Neural cell (in vitro differentiated cells): ENCODE data around the gene GPHN. TPM values are rescaled to one million over a fixed set of nuclear protein-coding genes. Genes with fewer than 3 reads are reported as not detected.
A peak's percentile ranks its signal among the peaks of the same experiment; 100 is the strongest.

Experiments used
- H2AFZ ChIP-seq: fragments of 200-600, 300-800 bp; sonication (generic), shearing (Covaris generic); 2 replicates; pipeline ENCODE4 v1.6.0; 2014; ENCODE audit warnings: low read depth, mild to moderate bottlenecking, antibody characterized with exemption, low read length, moderate library complexity
- H3F3A ChIP-seq: fragments of 200-600 bp; shearing (Covaris generic); 2 replicates; pipeline ENCODE4 v1.6.1; 2016; ENCODE audit warnings: mild to moderate bottlenecking, moderate library complexity, mixed read lengths, antibody characterized with exemption, low read length; ENCODE audit not compliant: insufficient read depth, poor library complexity, severe bottlenecking
- H3K27ac ChIP-seq: fragments of 200-600, 300-800 bp; sonication (generic), shearing (Covaris generic); 2 replicates; pipeline ENCODE4 v1.5.1; 2014; ENCODE audit warnings: mild to moderate bottlenecking, low read length, moderate library complexity
- H3K27me3 ChIP-seq: fragments of 300-800, 200-600 bp; sonication (generic), shearing (Covaris generic); 2 replicates; pipeline ENCODE4 v1.6.0; 2014; ENCODE audit warnings: mild to moderate bottlenecking, low read depth, low read length, moderate library complexity; ENCODE audit not compliant: insufficient read depth
- H3K36me3 ChIP-seq: fragments of 300-800, 200-600 bp; sonication (generic), shearing (Covaris generic); 2 replicates; pipeline ENCODE4 v1.5.1; 2014; ENCODE audit warnings: mild to moderate bottlenecking, antibody characterized with exemption, low read length, moderate library complexity; ENCODE audit not compliant: insufficient read depth
- H3K4me2 ChIP-seq: fragments of 300-800, 200-600 bp; sonication (generic), shearing (Covaris generic); 2 replicates; pipeline ENCODE4 v1.6.0; 2014; ENCODE audit warnings: mild to moderate bottlenecking, low read length
- H3K4me3 ChIP-seq: fragments of 300-800, 200-600 bp; sonication (generic), shearing (Covaris generic); 2 replicates; pipeline ENCODE4 v1.5.1; 2014; ENCODE audit warnings: mild to moderate bottlenecking, low read length, moderate library complexity
- H3K79me2 ChIP-seq: fragments of 200-600 bp; shearing (Covaris generic); replicated peaks from 2 replicates; pipeline ENCODE4 v1.6.0; 2014; ENCODE audit warnings: mild to moderate bottlenecking, low read length, moderate library complexity; ENCODE audit not compliant: insufficient read depth
- H3K9ac ChIP-seq: fragments of 300-800, 200-600 bp; sonication (generic), shearing (Covaris generic); 2 replicates; pipeline ENCODE4 v1.6.1; 2016; ENCODE audit warnings: mild to moderate bottlenecking, low read length, mixed read lengths
- H3K9me2 ChIP-seq: fragments of 200-600 bp; shearing (Covaris generic); 2 replicates; pipeline ENCODE4 v1.6.1; 2016; ENCODE audit warnings: mild to moderate bottlenecking, low read length, mixed read lengths; ENCODE audit not compliant: insufficient read depth
- H3K9me3 ChIP-seq: fragments of 200-600, 300-800 bp; sonication (generic), shearing (Covaris generic); 2 replicates; pipeline ENCODE4 v1.6.1; 2016; ENCODE audit warnings: mild to moderate bottlenecking, mixed run types, low read length, moderate library complexity, mixed read lengths
- H4K20me1 ChIP-seq: fragments of 200-600 bp; shearing (Covaris generic); 2 replicates; pipeline ENCODE4 v1.6.1; 2016; ENCODE audit warnings: mild to moderate bottlenecking, mixed run types; ENCODE audit not compliant: insufficient read depth
- EP300 ChIP-seq: fragments of 450-650 bp; conservative IDR thresholded peaks from 2 replicates; pipeline ENCODE4 v1.6.1; 2014; ENCODE audit warnings: antibody characterized with exemption, mild to moderate bottlenecking, moderate library complexity; ENCODE audit not compliant: poor library complexity, severe bottlenecking
- EZH2 ChIP-seq: fragments of 200-600, 300-800 bp; shearing (Covaris generic), sonication (generic); IDR thresholded peaks from 2 replicates; pipeline ENCODE4 v1.6.1; 2014; ENCODE audit warnings: antibody characterized with exemption, low read length, borderline replicate concordance, mild to moderate bottlenecking; ENCODE audit not compliant: insufficient read depth, poor library complexity, severe bottlenecking
- MXI1 ChIP-seq: fragments of 450-650 bp; conservative IDR thresholded peaks from 2 replicates; pipeline ENCODE4 v1.6.1; 2014; ENCODE audit warnings: antibody characterized with exemption, mild to moderate bottlenecking; ENCODE audit not compliant: poor library complexity, severe bottlenecking
- POLR2AphosphoS5 ChIP-seq: IDR thresholded peaks from 2 replicates; pipeline ENCODE4 v1.6.1; 2012
- RAD21 ChIP-seq: fragments of 450-650 bp; conservative IDR thresholded peaks from 2 replicates; pipeline ENCODE4 v1.6.1; 2014; ENCODE audit warnings: antibody characterized with exemption, mild to moderate bottlenecking, moderate library complexity
- SMC3 ChIP-seq: fragments of 450-650 bp; conservative IDR thresholded peaks from 2 replicates; pipeline ENCODE4 v1.6.1; 2014; ENCODE audit warnings: antibody characterized with exemption, mild to moderate bottlenecking, moderate library complexity; ENCODE audit not compliant: poor library complexity
- TAF1 ChIP-seq: IDR thresholded peaks from 2 replicates; pipeline ENCODE4 v1.6.1; 2012; ENCODE audit warnings: low read depth
- polyA plus RNA-seq: library from polyadenylated mRNA; depleted of rRNA; stranded (reverse); fragments of >200 nt; gene quantifications from 2 replicates; pipeline ENCODE4 v1.2.3, GENCODE V29; 2014
- TF ChIP-seq, protein P1 (sequence below): fragments of 450-650 bp; IDR thresholded peaks from 2 replicates; pipeline ENCODE4 v1.5.1; 2014; ENCODE audit warnings: antibody characterized with exemption, mild to moderate bottlenecking, moderate library complexity; ENCODE audit not compliant: poor library complexity, severe bottlenecking
- TF ChIP-seq, protein P2 (sequence below): IDR thresholded peaks from 2 replicates; pipeline ENCODE4 v1.6.1; 2012; ENCODE audit warnings: borderline replicate concordance

GPHN gene
- polyA plus RNA-seq, 1 donor from 2014 or later = 135 TPM

DNA sequence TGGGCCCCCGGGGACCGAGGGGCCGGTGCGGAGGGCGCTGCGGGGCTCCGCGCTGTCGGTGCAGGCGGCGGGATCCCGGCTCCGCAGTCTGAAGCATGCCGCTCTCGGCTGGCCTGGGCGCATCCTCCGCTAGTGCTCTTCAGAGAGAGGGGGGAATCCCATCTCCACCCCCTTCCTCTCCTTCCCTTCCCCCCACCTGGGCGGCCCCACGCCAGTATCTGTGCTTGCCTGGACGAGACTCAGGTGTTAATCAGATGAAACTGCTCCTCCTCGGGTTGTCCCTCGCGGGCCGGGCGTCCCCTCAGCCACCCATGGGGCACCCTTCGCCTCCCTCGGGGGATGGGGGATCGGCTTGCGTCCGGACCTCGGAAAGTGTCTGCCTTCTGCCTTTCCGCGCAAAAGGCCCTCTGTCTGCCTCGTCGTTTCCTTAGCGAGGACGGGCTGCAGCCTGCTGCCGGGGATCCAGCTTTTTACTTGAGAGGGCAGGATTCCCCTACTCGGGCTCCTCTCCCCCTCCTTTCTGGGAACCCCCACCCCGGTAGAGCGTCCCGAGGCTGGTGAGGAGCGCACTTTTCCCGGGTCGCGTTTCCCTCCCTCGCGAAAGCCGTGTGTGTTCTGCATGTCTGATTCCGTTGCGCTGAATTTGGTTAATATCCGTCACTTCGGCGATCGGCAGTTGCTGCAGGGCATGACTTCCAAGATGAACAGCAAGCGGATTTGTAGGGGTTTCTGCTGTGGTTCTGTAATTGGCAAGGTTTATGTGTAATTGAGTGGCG lies 1.1 kb downstream of the GPHN start:
- H2AFZ ChIP-seq = peak overlapping the region; percentile 86
- no peaks in the 10 kb centered on the region for H3K27me3 ChIP-seq
- no peaks in the 10 kb centered on the region for H3F3A ChIP-seq
- no peaks in the 10 kb centered on the region for H4K20me1 ChIP-seq
- TF ChIP-seq POLR2AphosphoS5 (peak; percentile 32), MXI1 (peak; percentile 13), SMC3 (peak; percentile 27)
- TF ChIP-seq, protein P1, sequence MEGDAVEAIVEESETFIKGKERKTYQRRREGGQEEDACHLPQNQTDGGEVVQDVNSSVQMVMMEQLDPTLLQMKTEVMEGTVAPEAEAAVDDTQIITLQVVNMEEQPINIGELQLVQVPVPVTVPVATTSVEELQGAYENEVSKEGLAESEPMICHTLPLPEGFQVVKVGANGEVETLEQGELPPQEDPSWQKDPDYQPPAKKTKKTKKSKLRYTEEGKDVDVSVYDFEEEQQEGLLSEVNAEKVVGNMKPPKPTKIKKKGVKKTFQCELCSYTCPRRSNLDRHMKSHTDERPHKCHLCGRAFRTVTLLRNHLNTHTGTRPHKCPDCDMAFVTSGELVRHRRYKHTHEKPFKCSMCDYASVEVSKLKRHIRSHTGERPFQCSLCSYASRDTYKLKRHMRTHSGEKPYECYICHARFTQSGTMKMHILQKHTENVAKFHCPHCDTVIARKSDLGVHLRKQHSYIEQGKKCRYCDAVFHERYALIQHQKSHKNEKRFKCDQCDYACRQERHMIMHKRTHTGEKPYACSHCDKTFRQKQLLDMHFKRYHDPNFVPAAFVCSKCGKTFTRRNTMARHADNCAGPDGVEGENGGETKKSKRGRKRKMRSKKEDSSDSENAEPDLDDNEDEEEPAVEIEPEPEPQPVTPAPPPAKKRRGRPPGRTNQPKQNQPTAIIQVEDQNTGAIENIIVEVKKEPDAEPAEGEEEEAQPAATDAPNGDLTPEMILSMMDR = no peak
- H3K27ac ChIP-seq = peak overlapping the region; percentile 96
- peak overlapping the region; percentile 90 for H3K4me3 ChIP-seq
- peak overlapping the region; percentile 87 for H3K4me2 ChIP-seq
- H3K36me3 ChIP-seq = no peaks in the 10 kb centered on the region
- no peaks in the 10 kb centered on the region for H3K9me3 ChIP-seq
- H3K9ac ChIP-seq = peak overlapping the region; percentile 94
- peaks cover 45% of the 10 kb centered on the region for H3K79me2 ChIP-seq
- H3K9me2 ChIP-seq = no peaks in the 10 kb centered on the region

DNA sequence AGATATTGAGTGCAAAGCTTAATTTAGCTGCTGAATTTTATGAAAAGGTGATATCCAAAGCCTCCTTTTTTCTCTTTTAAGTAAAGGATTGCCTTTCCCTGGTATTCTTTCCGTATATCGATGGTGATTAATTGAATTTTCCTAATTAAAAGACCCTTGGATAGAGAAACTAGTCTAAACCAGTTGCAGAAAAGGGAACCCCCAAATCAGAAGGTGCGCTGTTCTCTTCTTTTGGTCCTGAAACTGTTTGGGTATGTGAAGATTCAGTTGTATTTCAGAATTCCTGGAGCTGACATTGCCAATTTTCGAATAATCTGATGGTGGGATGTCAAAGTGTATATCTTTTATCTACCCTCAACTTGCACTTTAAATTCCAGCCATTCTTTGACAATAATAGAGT lies 1.9 kb downstream of the GPHN start:
- Histone ChIP-seq H3K36me3 (no peaks in the 10 kb centered on the region), H3F3A (no peaks in the 10 kb centered on the region), H3K27me3 (no peaks in the 10 kb centered on the region), H3K79me2 (peaks cover 53% of the 10 kb centered on the region), H2AFZ (no peak overlapping the region), H3K9me3 (no peaks in the 10 kb centered on the region), H3K4me2 (peak overlapping the region; percentile 87), H3K9me2 (no peaks in the 10 kb centered on the region), H3K4me3 (peak overlapping the region; percentile 90), H4K20me1 (no peaks in the 10 kb centered on the region), H3K27ac (peak overlapping the region; percentile 96), H3K9ac (peak overlapping the region; percentile 94)
- TF ChIP-seq MXI1 (no peak), EZH2 (no peak), SMC3 (no peak), RAD21 (no peak), TAF1 (no peak)
- TF ChIP-seq, protein P1 = no peak

DNA sequence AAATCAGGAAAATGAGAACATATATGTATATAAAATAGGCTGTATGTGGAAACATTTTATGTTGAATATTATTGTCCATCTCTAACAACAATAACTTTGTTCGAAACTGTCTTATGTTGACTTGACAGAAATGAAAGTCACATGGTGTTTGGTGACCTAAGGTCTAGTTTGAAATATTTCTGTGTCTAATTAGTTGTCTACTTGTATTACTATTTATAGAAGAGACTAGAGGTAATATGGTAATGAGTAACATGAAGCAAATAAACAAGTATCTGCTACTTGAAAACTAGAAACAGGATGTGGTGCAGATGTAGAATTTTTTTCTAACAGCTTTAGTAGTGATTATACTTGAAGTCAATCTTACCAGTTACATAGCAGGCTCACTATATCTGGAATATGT lies 3.9 kb downstream of the GPHN start:
- Histone ChIP-seq H3K27ac (no peak overlapping the region), H3K4me2 (no peak overlapping the region), H3K79me2 (peaks cover 65% of the 10 kb centered on the region), H2AFZ (no peak overlapping the region), H3F3A (no peaks in the 10 kb centered on the region), H3K27me3 (no peaks in the 10 kb centered on the region), H4K20me1 (no peaks in the 10 kb centered on the region), H3K9me3 (no peaks in the 10 kb centered on the region), H3K9ac (no peak overlapping the region), H3K4me3 (no peak overlapping the region), H3K9me2 (no peaks in the 10 kb centered on the region), H3K36me3 (no peaks in the 10 kb centered on the region)
- TF ChIP-seq EP300 = no peak
- TF ChIP-seq, protein P2, sequence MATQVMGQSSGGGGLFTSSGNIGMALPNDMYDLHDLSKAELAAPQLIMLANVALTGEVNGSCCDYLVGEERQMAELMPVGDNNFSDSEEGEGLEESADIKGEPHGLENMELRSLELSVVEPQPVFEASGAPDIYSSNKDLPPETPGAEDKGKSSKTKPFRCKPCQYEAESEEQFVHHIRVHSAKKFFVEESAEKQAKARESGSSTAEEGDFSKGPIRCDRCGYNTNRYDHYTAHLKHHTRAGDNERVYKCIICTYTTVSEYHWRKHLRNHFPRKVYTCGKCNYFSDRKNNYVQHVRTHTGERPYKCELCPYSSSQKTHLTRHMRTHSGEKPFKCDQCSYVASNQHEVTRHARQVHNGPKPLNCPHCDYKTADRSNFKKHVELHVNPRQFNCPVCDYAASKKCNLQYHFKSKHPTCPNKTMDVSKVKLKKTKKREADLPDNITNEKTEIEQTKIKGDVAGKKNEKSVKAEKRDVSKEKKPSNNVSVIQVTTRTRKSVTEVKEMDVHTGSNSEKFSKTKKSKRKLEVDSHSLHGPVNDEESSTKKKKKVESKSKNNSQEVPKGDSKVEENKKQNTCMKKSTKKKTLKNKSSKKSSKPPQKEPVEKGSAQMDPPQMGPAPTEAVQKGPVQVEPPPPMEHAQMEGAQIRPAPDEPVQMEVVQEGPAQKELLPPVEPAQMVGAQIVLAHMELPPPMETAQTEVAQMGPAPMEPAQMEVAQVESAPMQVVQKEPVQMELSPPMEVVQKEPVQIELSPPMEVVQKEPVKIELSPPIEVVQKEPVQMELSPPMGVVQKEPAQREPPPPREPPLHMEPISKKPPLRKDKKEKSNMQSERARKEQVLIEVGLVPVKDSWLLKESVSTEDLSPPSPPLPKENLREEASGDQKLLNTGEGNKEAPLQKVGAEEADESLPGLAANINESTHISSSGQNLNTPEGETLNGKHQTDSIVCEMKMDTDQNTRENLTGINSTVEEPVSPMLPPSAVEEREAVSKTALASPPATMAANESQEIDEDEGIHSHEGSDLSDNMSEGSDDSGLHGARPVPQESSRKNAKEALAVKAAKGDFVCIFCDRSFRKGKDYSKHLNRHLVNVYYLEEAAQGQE = no peak
- no peak for TF ChIP-seq TAF1
- TF ChIP-seq POLR2AphosphoS5 = no peak
